CD1c-positive myeloid dendritic cell (primary cell): ENCODE data around the gene AUNIP.

Experiments
- DNase-seq: peaks from one replicate; pipeline ENCODE4 v3.0.0-alpha.2; 2016; ENCODE audit errors: extremely low spot score

The AUNIP gene

GRCh38 chr1:25829046-25829445, 30.2 kb downstream of the AUNIP start:
- DNase-seq: no peak

GRCh38 chr1:25828491-25828890, 30.8 kb downstream of the AUNIP start:
- no peak for DNase-seq

- no peak for DNase-seq
Measured at GRCh38 chr1:25826571-25826970, 32.7 kb downstream of the AUNIP start.

- no peak for DNase-seq
Measured at GRCh38 chr1:25825605-25826004, 33.7 kb downstream of the AUNIP start.

GRCh38 chr1:25821630-25822091, 37.6 kb downstream of the AUNIP start:
- no peak for DNase-seq

- no peak for DNase-seq
Measured at GRCh38 chr1:25821112-25821476, 38.2 kb downstream of the AUNIP start.

- DNase-seq: peak; percentile 74
Measured at GRCh38 chr1:25820247-25821111, 38.8 kb downstream of the AUNIP start.

GRCh38 chr1:25819491-25820246, 39.6 kb downstream of the AUNIP start, which contains the start of gene MTFR1L:
TSS of gene MTFR1L (plus strand) at chr1:25819954. CDS start at chr1:25823105, 3,151 bp downstream.
- DNase-seq: peak; percentile 90

- DNase-seq: no peak
Measured at GRCh38 chr1:25818569-25818968, 40.7 kb downstream of the AUNIP start.

- no peak for DNase-seq
Measured at GRCh38 chr1:25817840-25818501, 41.3 kb downstream of the AUNIP start.

- DNase-seq: no peak
Measured at GRCh38 chr1:25816112-25816718, 43.0 kb downstream of the AUNIP start.

GRCh38 chr1:25815208-25816111, 43.8 kb downstream of the AUNIP start:
- DNase-seq: no peak

- no peak for DNase-seq
Measured at GRCh38 chr1:25814549-25815087, 44.6 kb downstream of the AUNIP start.

- no peak for DNase-seq
Measured at GRCh38 chr1:25813734-25814471, 45.4 kb downstream of the AUNIP start.

- no peak for DNase-seq
Measured at GRCh38 chr1:25813071-25813733, 46.1 kb downstream of the AUNIP start.

- DNase-seq: no peak
Measured at GRCh38 chr1:25811384-25812082, 47.7 kb downstream of the AUNIP start.

GRCh38 chr1:25810341-25811299, 48.6 kb downstream of the AUNIP start:
- DNase-seq: peak; percentile 75
